Kidney epithelial cell (primary cell): Measurements from ENCODE around the gene C2orf68. TPM values are rescaled to one million over a fixed set of nuclear protein-coding genes. Genes with fewer than 3 reads are reported as not detected.

Experiments used
- DNase-seq: peaks from one replicate; pipeline ENCODE4 v3.0.0-alpha.2; 2010; ENCODE audit warnings: low read depth
- H3K27me3 ChIP-seq: 2 replicates; pipeline ENCODE4 v1.6.0; 2011; ENCODE audit warnings: low read length; ENCODE audit not compliant: control insufficient read depth, insufficient read depth
- H3K36me3 ChIP-seq: 2 replicates; pipeline ENCODE4 v1.5.1; 2011; ENCODE audit warnings: low read length; ENCODE audit not compliant: control insufficient read depth, insufficient read depth
- H3K4me3 ChIP-seq: 2 replicates; pipeline ENCODE4 v1.5.1; 2011; ENCODE audit warnings: low read depth, mild to moderate bottlenecking, control low read depth, low read length
- total RNA-seq: library from RNA; depleted of rRNA; stranded (reverse); fragments of >200 nt; gene quantifications from 2 replicates; pipeline ENCODE4 v1.2.3, GENCODE V29; 2015
- TF ChIP-seq, protein P1 (sequence below): IDR thresholded peaks from 2 replicates; pipeline ENCODE4 v1.5.1; 2011; ENCODE audit warnings: mild to moderate bottlenecking, moderate library complexity, low read length, control low read depth, inconsistent platforms; ENCODE audit not compliant: insufficient read depth, poor library complexity, severe bottlenecking

Gene C2orf68
- total RNA-seq, 1 donor from 2014 or later: 12.8 TPM

DNA sequence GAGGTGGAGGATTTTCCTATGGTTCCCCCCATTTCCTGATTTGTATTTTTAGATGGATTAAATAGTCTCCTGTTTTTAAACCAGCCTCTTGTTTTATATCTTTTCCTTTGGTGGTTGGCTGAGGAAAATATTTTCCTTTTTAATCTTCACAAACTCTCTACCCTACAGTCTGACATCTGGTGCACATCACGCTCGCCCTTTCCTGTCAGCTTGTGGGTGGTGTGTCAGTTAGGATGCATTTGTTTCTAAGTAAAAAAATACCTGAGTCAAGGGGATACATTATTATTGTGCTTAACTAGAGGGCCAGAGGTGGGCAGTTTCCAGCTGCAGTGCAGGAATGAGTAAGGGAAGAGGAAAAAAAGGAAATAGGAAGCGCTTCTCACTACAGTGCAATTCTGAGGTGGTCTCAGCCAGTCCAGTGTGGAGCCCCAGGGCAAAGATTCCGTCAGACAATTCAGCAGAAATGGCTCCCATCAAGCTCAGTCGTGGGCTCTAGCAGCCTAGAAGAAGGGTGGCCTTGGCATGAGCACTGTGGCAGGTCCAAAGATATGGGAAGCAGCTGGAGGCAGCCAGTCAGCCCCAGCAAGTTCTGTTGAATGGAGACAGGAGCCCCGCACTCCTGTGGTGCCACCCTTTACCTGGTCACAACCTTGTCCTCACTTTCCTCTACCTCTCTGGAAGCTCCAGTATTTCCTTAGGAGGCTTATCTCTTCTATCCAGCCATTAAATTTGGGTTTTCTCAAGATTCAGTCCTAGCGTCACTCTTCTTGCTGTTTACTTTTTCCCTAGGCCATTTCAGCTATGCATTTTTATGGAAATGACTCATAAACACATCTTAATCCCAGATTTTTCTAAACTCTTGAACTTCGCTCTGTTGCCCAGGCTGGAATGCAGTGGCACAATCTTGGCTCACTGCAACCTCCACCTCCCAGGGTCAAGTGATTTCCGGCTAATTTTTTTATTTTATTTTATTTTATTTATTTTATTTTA lies 37.6 kb upstream of the C2orf68 start:
- DNase-seq: no peak
- peaks cover 8% of the 10 kb centered on the region for H3K36me3 ChIP-seq
- no peaks in the 10 kb centered on the region for H3K27me3 ChIP-seq
- TF ChIP-seq, protein P1, sequence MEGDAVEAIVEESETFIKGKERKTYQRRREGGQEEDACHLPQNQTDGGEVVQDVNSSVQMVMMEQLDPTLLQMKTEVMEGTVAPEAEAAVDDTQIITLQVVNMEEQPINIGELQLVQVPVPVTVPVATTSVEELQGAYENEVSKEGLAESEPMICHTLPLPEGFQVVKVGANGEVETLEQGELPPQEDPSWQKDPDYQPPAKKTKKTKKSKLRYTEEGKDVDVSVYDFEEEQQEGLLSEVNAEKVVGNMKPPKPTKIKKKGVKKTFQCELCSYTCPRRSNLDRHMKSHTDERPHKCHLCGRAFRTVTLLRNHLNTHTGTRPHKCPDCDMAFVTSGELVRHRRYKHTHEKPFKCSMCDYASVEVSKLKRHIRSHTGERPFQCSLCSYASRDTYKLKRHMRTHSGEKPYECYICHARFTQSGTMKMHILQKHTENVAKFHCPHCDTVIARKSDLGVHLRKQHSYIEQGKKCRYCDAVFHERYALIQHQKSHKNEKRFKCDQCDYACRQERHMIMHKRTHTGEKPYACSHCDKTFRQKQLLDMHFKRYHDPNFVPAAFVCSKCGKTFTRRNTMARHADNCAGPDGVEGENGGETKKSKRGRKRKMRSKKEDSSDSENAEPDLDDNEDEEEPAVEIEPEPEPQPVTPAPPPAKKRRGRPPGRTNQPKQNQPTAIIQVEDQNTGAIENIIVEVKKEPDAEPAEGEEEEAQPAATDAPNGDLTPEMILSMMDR: no peak
- H3K4me3 ChIP-seq: no peak overlapping the region

DNA sequence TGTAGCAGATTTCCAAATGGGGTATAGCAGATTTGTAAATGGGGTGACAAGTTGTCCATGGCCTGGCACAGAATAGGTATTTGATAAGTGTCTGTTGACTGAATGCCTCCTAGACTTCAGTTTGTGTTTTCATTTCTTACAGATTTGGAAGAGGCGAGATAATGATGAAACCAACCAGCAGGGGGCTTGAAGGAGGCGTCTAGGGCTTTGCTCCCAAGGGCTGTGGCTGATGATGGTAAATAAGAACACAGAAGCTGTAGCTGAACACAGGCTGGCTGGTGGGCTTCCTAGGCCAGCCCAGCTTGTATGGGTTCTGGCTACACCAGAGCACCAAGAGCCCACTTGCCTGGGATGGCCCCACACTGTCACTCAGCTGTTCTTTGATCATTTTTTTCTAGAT lies 36.8 kb upstream of the C2orf68 start:
- TF ChIP-seq, protein P1: peak; percentile 61
- H3K36me3 ChIP-seq: peaks cover 8% of the 10 kb centered on the region
- no peak for DNase-seq
- H3K4me3 ChIP-seq: no peak overlapping the region
- no peaks in the 10 kb centered on the region for H3K27me3 ChIP-seq

DNA sequence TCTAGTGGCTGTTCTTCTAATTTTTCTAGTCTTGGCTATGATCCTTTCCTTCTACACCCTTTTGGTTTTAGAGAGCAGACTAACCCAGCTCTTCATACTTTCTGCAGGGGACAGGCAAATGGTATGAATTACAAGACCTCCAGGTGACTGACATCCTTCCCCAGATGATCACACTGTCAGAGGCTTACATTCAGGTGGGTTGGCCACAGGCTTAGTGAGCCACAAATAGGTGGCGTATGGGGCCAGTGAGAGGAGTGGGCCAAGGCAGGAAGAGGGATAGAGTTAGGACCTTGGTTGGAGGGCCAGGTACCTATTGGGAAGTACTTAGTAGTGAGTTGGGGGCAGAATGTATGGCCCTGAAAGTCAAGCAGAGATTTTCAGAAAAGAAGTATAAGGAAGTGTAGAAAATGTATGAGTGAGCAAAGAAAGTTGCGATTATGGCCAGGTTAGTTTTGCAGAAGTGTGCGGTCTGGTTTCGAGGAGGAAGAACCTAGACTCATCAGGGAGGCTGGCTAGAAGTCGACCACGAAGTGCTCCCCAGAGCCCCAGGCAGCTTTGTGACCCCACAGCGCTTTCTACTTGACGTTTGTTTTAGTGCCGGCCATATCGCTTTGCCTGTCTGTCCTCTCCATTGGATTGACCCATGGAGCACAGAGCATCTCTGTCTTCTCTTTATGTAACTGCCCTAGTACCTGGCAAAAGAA lies 36.1 kb upstream of the C2orf68 start:
- Histone ChIP-seq H3K4me3 (no peak overlapping the region), H3K36me3 (peaks cover 8% of the 10 kb centered on the region), H3K27me3 (no peaks in the 10 kb centered on the region)
- no peak for DNase-seq
- TF ChIP-seq, protein P1: no peak

DNA sequence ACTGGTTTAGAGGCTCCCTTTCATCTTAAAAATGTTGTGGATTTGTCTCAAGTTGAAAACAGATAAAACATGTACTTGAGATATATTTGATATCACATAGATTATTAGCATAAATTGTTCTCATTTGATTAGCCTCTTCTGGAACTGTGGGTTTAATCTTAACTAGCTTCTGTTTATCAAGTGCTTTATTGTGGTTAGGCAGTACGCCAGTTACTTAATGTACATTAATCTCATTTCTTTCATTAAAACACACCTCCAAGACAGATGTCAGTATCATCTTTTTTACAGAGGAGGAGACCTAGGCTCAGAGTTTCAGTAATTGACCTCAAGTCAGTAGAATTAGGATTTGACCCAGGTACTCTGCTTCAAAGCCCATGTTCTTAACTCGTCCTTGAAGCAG lies 34.3 kb upstream of the C2orf68 start:
- no peak overlapping the region for H3K4me3 ChIP-seq
- TF ChIP-seq, protein P1: no peak

DNA sequence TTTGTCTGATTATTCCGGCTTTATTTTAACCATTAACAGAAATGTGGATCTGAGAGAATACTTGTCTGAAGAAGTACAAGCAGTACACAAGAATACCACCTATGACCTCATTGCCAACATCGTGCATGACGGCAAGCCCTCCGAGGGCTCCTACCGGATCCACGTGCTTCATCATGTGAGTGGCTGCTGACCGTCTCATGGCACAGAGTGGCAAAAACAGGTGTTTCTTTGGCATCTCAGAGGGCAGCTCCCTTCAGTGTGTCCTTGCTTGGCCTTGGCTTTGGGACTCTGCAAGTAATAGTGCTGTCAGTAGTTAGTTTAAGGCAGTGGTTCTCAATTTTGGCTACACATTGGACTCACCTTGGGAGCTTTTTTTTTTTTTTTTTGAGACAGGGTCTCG lies 33.0 kb upstream of the C2orf68 start:
- Histone ChIP-seq H3K36me3 (peaks cover 8% of the 10 kb centered on the region), H3K4me3 (no peak overlapping the region), H3K27me3 (no peaks in the 10 kb centered on the region)
- TF ChIP-seq, protein P1: no peak
- no peak for DNase-seq

More for the DNA sequence above, 34.3 kb upstream of the C2orf68 start:
- no peaks in the 10 kb centered on the region for H3K27me3 ChIP-seq
- no peak for DNase-seq
- peaks cover 8% of the 10 kb centered on the region for H3K36me3 ChIP-seq
